GM12878 (cell line): Measurements from ENCODE around the gene AKAP11. TPM values are rescaled to one million over a fixed set of nuclear protein-coding genes. Genes with fewer than 3 reads are reported as not detected.

ENCODE experiments used
- ATAC-seq: fragments of 200-7000 bp; cut with Tn5 transposase; 3 replicates; pipeline ENCODE4 v1.9.1; 2020; ENCODE audit warnings: mild to moderate bottlenecking, moderate library complexity
- BruUV-seq: library from RNA; stranded (reverse); fragments of 400-500 nt; replicated peaks from 2 replicates; lab custom pipeline; 2021; lab: Mats Ljungman, UMichigan
- CTCF ChIA-PET: fragments of 300-600 bp; sonication (Branson Sonifier 250); formaldehyde crosslinking; extraction: SDS; loops from one replicate; lab custom pipeline; 2021; ENCODE audit warnings: inconsistent platforms; lab: Yijun Ruan, JAX
- POLR2A ChIA-PET: fragments of 350-600 bp; formaldehyde crosslinking; extraction: SDS; loops from one replicate; lab custom pipeline; 2021; ENCODE audit warnings: inconsistent platforms; lab: Charles Lee
- RAD21 ChIA-PET: fragments of 300-600 bp; sonication (Branson Sonifier 250); formaldehyde crosslinking; loops from one replicate; lab custom pipeline; 2023; ENCODE audit warnings: antibody characterized with exemption; ENCODE audit not compliant: unreplicated experiment; lab: Charles Lee
- SMC1A ChIA-PET: fragments of 300-600 bp; sonication (Branson Sonifier 250); formaldehyde crosslinking; loops from one replicate; lab custom pipeline; 2023; ENCODE audit not compliant: unreplicated experiment, uncharacterized antibody; lab: Charles Lee
- DNase-seq: peaks from one replicate; pipeline ENCODE4 v3.0.0-alpha.2; 2011; ENCODE audit warnings: low read depth, low spot score
- FAIRE-seq: peaks from 3 replicates; lab custom pipeline; 2011; peaks lifted over from hg19 to GRCh38; lab: Jason Lieb, UNC
- H2AFZ ChIP-seq: 2 replicates; pipeline ENCODE4 v1.6.0; 2011; ENCODE audit warnings: low read depth, low read length, control low read depth; ENCODE audit not compliant: control insufficient read depth
- H3K27ac ChIP-seq: 2 replicates; pipeline ENCODE4 v1.5.1; 2011; ENCODE audit warnings: control low read depth; ENCODE audit not compliant: control insufficient read depth, insufficient read depth
- H3K27me3 ChIP-seq, 2 experiments: replicated peaks in 1 of 2; 2 replicates each; pipeline versions ENCODE4 v1.6.0 to v1.6.1; 2011; ENCODE audit warnings: low read length in 1 of 2; ENCODE audit not compliant: control insufficient read depth in 2 of 2, insufficient read depth in 2 of 2
- H3K36me3 ChIP-seq, 2 experiments: 2 replicates each; pipeline ENCODE4 v1.5.1; 2011; ENCODE audit warnings: low read length in 1 of 2; ENCODE audit not compliant: control insufficient read depth in 2 of 2, insufficient read depth in 2 of 2
- H3K4me1 ChIP-seq: 2 replicates; pipeline ENCODE4 v1.6.1; 2011; ENCODE audit warnings: mild to moderate bottlenecking, low read length, moderate library complexity, mixed read lengths; ENCODE audit not compliant: control insufficient read depth, insufficient read depth
- H3K4me2 ChIP-seq: 2 replicates; pipeline ENCODE4 v1.6.0; 2011; ENCODE audit warnings: control low read depth; ENCODE audit not compliant: control insufficient read depth, insufficient read depth
- H3K4me3 ChIP-seq: fragments of 200-600 bp; sonication (generic); 2 replicates; pipeline ENCODE4 v1.5.1; 2016
- H3K79me2 ChIP-seq: 2 replicates; pipeline ENCODE4 v1.6.0; 2011; ENCODE audit warnings: low read length; ENCODE audit not compliant: control insufficient read depth, insufficient read depth
- H3K9ac ChIP-seq: 2 replicates; pipeline ENCODE4 v1.8.0; 2011; ENCODE audit warnings: low read length, control low read depth, mixed read lengths; ENCODE audit not compliant: control insufficient read depth, insufficient read depth
- H3K9me3 ChIP-seq: replicated peaks from 3 replicates; pipeline ENCODE4 v1.5.1; 2011; ENCODE audit warnings: mild to moderate bottlenecking, low read length; ENCODE audit not compliant: control insufficient read depth, insufficient read depth
- H4K20me1 ChIP-seq: 2 replicates; pipeline ENCODE4 v1.6.0; 2011; ENCODE audit not compliant: control insufficient read depth, insufficient read depth
- ATF7 ChIP-seq: fragments of 450-650 bp; IDR thresholded peaks from 2 replicates; pipeline ENCODE4 v1.6.1; 2016; ENCODE audit warnings: low read depth, mild to moderate bottlenecking
- BHLHE40 ChIP-seq, 2 experiments: fragments of 450-650 bp in 1 of 2; IDR thresholded peaks; 2 replicates each; pipeline ENCODE4 v1.6.1; 2011 to 2017; ENCODE audit warnings: low read depth in 2 of 2, borderline replicate concordance in 1 of 2, improper control_type of control experiment in 1 of 2, low read length in 1 of 2, mild to moderate bottlenecking in 1 of 2
- CBX3 ChIP-seq: fragments of 200-600 bp; sonication (generic); IDR thresholded peaks from 2 replicates; pipeline ENCODE4 v1.6.1; 2016; ENCODE audit warnings: low read depth, borderline replicate concordance
- CHD2 ChIP-seq: IDR thresholded peaks from 2 replicates; pipeline ENCODE4 v1.6.1; 2011; ENCODE audit warnings: low read depth, low read length, improper control_type of control experiment, borderline replicate concordance
- CUX1 ChIP-seq: IDR thresholded peaks from 2 replicates; pipeline ENCODE4 v1.6.1; 2012; ENCODE audit warnings: improper control_type of control experiment, low read depth, low read length; ENCODE audit not compliant: insufficient replicate concordance
- ETV6 ChIP-seq, 2 experiments: fragments of 450-650 bp in 1 of 2; IDR thresholded peaks in 1 of 2; conservative IDR thresholded peaks in 1 of 2; 2 replicates each; pipeline ENCODE4 v1.6.1; 2014; ENCODE audit warnings: antibody characterized with exemption in 1 of 2, borderline replicate concordance in 1 of 2, low read depth in 1 of 2, mild to moderate bottlenecking in 1 of 2, moderate library complexity in 1 of 2
- HDAC2 ChIP-seq: fragments of 200-600 bp; sonication (generic); IDR thresholded peaks from 2 replicates; pipeline ENCODE4 v1.6.1; 2017
- NR2C2 ChIP-seq: IDR thresholded peaks from 2 replicates; pipeline ENCODE4 v1.6.1; 2011; ENCODE audit warnings: borderline replicate concordance, low read depth; ENCODE audit not compliant: control insufficient read depth, insufficient read length
- NR2F1 ChIP-seq: fragments of 450-650 bp; conservative IDR thresholded peaks from 2 replicates; pipeline ENCODE4 v1.6.1; 2017; ENCODE audit warnings: mild to moderate bottlenecking
- RAD51 ChIP-seq: fragments of 450-650 bp; IDR thresholded peaks from 2 replicates; pipeline ENCODE4 v1.6.1; 2016; ENCODE audit warnings: moderate library complexity, mild to moderate bottlenecking, inconsistent platforms
- RB1 ChIP-seq: fragments of 450-650 bp; formaldehyde crosslinking; IDR thresholded peaks from 2 replicates; pipeline ENCODE4 v1.6.1; 2017; ENCODE audit warnings: mild to moderate bottlenecking, borderline replicate concordance
- SP1 ChIP-seq: IDR thresholded peaks from one replicate; pipeline ENCODE4 v1.6.1; 2011; ENCODE audit warnings: low read depth, low read length
- SPI1 ChIP-seq: IDR thresholded peaks from 2 replicates; pipeline ENCODE4 v1.6.1; 2011; ENCODE audit warnings: low read depth, mild to moderate bottlenecking, low read length, moderate library complexity, borderline replicate concordance; ENCODE audit not compliant: insufficient read depth
- SREBF2 ChIP-seq: IDR thresholded peaks from 2 replicates; pipeline ENCODE4 v1.6.1; 2012; ENCODE audit warnings: mild to moderate bottlenecking, low read length
- TAF1 ChIP-seq: IDR thresholded peaks from 2 replicates; pipeline ENCODE4 v1.6.1; 2011; ENCODE audit warnings: mild to moderate bottlenecking, low read depth, low read length, borderline replicate concordance
- WGBS: methylation state at CpG from one replicate; pipeline ENCODE4 v1.1.6; 2016; ENCODE audit warnings: low lambda C conversion rate; ENCODE audit not compliant: insufficient replicate concordance, insufficient coverage; ENCODE audit errors: missing lambda C conversion rate; 5-methylcytosine and 5-hydroxymethylcytosine counted together
- in situ Hi-C: fragments of 300-500 bp; cut with MboI; formaldehyde crosslinking; loops from 9 replicates; pipeline ENCODE4 v1.14.3; 2018; ENCODE audit warnings: mixed read lengths
- intact Hi-C: fragments of 100-400 bp; cut with micrococcal nuclease; formaldehyde crosslinking; loops from one replicate; pipeline ENCODE4 v1.14.2; 2022; ENCODE audit not compliant: unreplicated experiment
- polyA plus RNA-seq, 11 experiments: library from polyadenylated mRNA; depleted of rRNA in 4 of 11; unstranded in 6 of 11; stranded (reverse) in 5 of 11; fragments of >200 nt; fragmentation: Nextera tagmentation in 4 of 11; fragmentation: Illumina TruSeq in 1 of 11; extraction: Ambion mirVana in 4 of 11; extraction: Trizol in 1 of 11; gene quantifications; 1 replicate in 1 of 11; 2 replicates in 10 of 11; pipeline versions ENCODE4 v1.2.1 to v1.2.3, GENCODE V29; 2011 to 2016; ENCODE audit warnings: inconsistent platforms in 2 of 11, missing spikeins in 2 of 11, low read depth in 1 of 11
- total RNA-seq, 4 experiments: library from RNA; depleted of rRNA in 3 of 4; stranded (reverse); fragments of >200 nt in 3 of 4; fragmentation: Illumina TruSeq in 1 of 4; extraction: Trizol in 1 of 4; gene quantifications; 2 replicates each; pipeline versions ENCODE4 v1.2.1 to v1.2.3, GENCODE V29; 2013 to 2021

The AKAP11 gene
- total and polyA plus RNA-seq, 10 of the 15 experiments (the other 5 are each of a cell fraction or from before 2014, with no cell fraction given), result 4.8 to 36.8 (median 17.9) TPM

GRCh38 chr13:42246541-42246940 is 25.4 kb upstream of the AKAP11 start:
- in situ Hi-C loops, result no loop called here
- no peak overlapping the region for H3K27ac ChIP-seq
- ChIA-PET POLR2A (no interaction called here), SMC1A (interaction anchor here (1.0 kb wide), 1 partner anchor 23 kb away, joined by 3 read pairs; no protein-coding TSS in a partner anchor), RAD21 (no interaction called here), CTCF (no interaction called here)
- H3K4me2 ChIP-seq, result no peak overlapping the region
- no peak overlapping the region for H3K4me3 ChIP-seq
- no peaks in the 10 kb centered on the region for H3K4me1 ChIP-seq
- no peak for ATAC-seq
- intact Hi-C loops, result no loop called here
- H2AFZ ChIP-seq, result no peak overlapping the region
- no peaks in the 10 kb centered on the region for H3K27me3 ChIP-seq
- no peaks in the 10 kb centered on the region for H3K79me2 ChIP-seq
- no peaks in the 10 kb centered on the region for H3K9me3 ChIP-seq
- no peak for TF ChIP-seq CHD2
- TF ChIP-seq SREBF2, result no peak
- no peak for TF ChIP-seq TAF1
- no peak for TF ChIP-seq ATF7
- TF ChIP-seq BHLHE40 (IDR thresholded peaks at IDR 0.05; ENCODE audit: borderline replicate concordance in 1 of 2, low read depth in 2 of 2, low read length in 1 of 2), result no peak
- no peak for TF ChIP-seq CUX1
- no peak for TF ChIP-seq CBX3
- no peak for TF ChIP-seq SPI1
- TF ChIP-seq RB1, result no peak
- TF ChIP-seq NR2C2, result no peak
- TF ChIP-seq ETV6 (conservative IDR thresholded peaks at IDR 0.05 in 1 of 2, IDR thresholded peaks at IDR 0.05 in 1 of 2; ENCODE audit: borderline replicate concordance in 1 of 2, low read depth in 1 of 2), result no peak
- TF ChIP-seq HDAC2, result no peak
- TF ChIP-seq NR2F1, result no peak
- TF ChIP-seq RAD51, result no peak
- TF ChIP-seq SP1, result no peak
- FAIRE-seq, result no peak
- no peaks in the 10 kb centered on the region for H3K36me3 ChIP-seq
- H3K9ac ChIP-seq, result no peak overlapping the region
- BruUV-seq, result no TSS peak
- no peaks in the 10 kb centered on the region for H4K20me1 ChIP-seq
- DNase-seq, result no peak
- WGBS, result 90% methylated on average over 8 of the region's 8 CpGs
